GM19467 (cell line): Measurements from ENCODE around the gene PPP1R15A.
"Not testable (repeated sequence)": the region's sequence is repeated elsewhere in the genome, so short reads cannot be mapped to it uniquely, and the experiment has no call there.

Experiments
- ATAC-seq: cut with Tn5 transposase; IDR thresholded peaks from one replicate; pipeline ENCODE4 v1.9.1; 2021; ENCODE audit warnings: mild to moderate bottlenecking, moderate library complexity; ENCODE audit not compliant: unreplicated experiment

The PPP1R15A gene

DNA sequence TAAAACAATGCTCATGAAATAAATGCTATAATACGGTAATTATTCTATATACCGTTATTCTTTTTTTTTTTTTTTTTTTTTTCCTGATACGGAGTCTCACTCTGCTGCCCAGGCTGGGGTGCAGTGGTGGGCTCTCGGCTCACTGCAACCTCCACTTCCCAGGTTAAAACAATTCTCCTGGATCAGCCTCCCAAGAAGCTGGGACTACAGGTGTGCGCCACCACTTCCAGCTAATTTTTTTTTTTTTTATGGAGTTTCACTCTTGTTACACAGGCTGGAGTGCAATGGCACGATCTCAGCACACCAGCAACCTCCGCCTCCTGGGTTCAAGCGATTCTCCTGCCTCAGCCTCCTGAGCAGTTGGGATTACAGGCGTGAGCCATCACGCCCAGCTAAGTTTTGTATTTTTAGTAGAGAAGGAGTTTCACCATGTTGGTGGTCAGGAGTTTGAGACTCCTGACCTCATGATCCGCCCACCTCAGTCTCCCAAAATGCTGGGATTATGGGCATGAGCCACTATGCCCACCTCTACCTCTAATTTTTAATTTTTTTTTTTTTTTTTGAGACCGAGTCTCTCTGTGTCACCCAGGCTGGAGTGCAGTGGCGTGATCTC, 6.9 kb downstream of the PPP1R15A start:
- ATAC-seq = no peak

DNA sequence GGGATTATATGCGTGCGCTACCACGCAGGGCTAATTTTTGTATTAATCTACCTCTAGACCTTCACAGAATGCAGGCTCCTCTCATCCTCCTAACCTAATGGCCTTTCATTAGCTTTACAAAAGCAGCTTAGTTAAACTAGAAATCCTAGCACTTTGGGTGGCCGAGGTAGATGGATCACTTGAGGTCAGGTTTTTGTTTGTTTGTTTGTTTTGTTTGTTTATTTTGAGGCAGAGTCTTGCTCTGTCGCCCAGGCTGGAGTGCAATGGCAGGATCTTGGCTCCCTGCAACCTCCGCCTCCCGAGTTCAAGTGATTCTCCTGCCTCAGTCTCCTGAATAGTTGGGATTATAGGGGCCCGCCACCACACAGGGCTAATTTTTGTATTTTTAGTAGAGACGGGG, 7.5 kb downstream of the PPP1R15A start:
- ATAC-seq = not testable (repeated sequence)

DNA sequence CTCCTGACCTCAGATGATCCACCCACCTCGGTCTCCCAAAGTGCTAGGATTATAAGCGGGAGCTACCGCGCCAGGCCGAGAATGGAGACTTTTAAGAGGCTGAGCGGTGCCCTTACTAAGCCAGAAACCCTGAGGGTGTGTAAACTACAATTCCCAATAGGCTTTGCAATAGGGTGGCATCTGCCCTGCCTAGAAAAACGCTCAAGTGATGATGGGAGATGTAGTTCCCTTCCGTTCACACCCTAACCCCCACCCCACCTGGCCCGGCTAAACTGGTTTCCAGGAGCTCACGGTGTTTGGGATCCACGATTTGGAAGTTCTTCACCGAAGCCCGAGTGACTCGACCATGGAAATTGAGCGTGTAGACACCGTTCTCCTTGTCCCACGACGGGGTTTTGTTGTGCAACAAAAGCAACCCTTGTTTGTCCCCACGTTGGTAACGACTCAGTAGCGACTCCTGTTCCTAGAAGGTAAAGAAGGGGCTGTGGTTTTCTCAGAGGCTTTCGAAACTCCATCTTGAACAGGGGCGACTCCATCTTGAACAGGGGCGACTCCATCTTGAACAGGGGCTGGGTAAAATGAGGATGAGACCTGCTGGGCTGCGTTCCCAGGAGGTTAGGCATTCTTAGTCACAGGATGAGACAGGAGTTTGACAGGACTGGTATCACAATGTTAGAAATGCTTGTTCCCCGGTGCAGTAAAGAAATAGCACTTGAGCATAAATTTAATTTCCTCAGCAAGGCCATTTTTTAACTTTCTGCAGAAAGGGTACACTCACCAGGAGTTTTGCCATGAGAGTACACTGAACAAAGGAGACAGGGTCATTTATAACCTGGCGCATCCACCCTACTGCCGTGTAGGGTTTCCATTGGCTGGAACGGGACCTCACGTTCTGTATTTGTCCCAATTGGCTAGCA, 9.8 kb downstream of the PPP1R15A start:
- no peak for ATAC-seq

DNA sequence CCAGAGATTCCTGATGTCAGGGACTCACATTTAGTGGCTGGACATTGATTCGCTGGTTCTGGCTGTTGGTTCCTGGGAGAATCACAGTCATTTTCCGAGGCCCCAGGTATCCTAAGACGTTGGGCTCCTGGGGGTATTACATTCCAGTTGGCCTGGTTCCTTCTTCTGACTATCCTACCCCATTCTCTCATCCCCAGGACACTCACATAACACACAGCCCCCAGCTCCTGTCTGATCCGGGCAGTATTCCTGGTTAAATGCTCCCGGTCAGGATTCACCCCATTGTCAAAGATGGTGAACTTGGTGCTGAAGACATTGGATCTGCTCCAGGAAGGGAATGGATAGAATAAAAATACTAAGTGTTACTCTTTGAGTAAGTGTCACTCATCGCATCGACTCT, 11.5 kb downstream of the PPP1R15A start:
- ATAC-seq = no peak

DNA sequence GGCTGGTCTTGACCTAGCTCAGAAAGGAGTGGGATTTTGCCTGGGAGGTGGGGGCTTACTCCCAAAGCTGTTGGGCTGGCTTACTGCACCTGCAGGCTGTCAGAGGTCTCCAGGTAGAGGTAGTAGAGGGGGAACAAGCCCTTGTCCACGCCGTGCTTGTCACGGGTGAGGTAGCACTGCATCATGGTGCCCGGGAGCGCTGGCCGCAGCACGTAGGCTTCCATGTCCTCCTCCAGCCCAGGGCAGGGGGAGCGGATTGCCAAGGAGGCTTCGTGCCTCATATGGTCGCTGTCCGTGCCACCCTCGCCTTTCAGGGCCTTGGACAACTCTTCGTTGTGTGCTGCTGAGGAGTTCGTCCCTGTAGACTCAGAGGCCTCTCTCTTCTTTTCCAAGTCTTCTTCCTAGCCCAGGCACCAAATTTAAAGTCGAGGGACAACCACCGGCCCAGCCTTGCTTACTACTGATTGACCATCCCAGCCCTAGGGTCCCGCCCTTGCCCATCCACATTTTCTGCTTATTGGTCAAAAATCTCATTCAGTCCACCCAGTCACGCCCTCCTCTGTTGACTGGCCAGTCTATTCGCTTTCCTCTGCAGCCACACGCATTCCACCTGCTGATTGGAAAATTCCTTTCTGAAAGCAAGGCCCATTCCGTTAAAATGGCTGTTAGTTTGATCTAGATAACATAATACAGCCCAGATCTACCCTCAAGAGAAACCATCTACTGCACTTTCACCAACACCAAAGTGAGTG, 15.8 kb downstream of the PPP1R15A start:
- ATAC-seq = no peak

DNA sequence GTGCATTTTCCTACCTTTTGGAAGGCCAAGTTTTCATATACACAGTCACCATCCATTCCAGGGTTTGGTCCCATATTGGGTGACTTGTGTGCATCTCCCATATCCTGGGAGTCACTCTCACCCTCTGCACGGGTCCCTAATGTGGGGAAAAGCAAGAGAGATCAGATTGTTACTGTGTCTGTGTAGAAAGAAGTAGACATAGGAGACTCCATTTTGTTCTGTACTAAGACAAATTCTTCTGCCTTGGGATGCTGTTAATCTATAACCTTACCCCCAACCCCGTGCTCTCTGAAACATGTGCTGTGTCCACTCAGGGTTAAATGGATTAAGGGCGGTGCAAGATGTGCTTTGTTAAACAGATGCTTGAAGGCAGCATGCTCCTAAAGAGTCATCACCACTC, 17.3 kb downstream of the PPP1R15A start:
- ATAC-seq = not testable (repeated sequence)

DNA sequence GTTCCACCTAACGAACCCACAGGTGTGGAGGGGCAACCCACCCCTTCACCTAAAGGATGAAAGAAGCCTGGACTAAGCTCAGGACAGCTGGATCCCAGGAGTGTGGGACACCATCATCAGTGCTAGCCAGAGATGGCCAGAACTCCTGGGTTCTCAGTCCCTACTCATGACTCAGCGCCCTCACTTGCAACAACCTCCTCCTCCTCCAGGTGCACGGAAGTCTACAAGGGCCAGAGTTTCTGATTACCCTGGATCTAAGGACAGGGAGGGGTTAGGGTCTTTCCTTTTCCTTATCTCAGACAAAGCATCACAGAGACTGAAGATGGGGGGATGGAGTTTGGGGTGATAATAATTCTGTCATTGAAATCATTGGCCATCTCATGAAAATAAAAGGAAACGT, 18.3 kb downstream of the PPP1R15A start:
- ATAC-seq = no peak

DNA sequence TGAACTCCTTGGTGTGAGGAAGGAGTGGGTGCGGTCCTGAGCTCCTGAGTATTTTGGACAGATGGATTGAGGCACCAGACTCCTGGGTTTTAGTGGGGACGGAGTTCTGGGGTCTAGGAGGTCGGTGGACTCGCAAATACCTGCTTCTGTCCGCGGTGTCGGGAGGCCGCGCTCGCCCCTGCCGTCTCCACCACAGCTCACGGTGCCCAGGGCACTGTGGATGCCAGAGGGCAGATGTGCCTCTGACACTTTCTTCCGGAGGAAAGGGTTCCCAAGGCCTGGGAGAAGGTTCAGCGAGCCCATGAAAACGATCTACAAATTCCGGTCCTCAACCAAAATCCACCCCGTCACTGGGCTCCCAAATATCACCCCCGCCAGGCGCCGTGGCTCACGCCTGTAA, 23.0 kb downstream of the PPP1R15A start:
- no peak for ATAC-seq

DNA sequence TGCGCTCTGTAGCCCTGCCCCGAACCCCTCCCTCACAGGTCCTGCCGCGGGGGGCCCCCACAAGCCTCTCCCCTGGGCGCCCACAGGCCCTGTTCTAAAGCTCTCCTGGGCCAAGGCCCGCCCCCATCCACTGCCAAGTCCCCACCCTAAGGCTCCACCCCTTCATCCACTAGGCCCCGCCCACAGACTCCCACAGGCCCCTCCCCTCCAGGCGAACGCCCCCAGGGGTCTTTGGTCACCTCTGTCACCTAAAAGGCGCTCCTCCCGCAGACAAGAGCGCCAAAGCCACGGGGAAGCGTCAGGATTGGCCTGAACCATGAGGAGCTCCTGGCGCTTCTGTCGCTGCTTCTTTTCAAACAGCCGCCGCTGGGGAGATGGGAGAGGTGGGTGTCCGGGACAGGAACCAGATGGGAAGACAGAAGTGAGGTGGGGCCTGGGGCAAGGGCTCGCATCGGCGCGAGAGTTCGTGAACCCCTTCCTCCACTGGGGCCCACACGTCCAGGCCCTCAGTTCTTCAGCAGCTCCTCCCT, 24.0 kb downstream of the PPP1R15A start:
- no peak for ATAC-seq

DNA sequence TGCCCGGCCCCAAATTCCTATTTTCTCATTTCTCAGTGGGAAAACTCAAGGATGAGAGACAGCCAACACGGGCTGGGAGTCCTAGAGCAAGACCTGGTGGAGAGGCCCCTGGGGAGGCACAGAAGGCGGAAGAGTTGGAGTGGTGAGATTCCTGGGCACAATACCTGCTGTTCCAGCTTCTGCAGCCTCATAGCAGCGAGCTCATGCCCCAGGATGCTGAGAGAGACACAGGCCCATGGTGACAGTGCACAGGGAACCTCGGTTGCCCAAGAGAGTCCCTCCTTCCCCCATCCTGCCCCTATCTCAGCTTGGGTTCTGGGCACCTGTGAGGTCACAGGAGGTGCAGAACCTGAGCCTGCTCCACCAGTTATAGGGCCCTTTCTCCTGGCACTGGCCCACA, 25.0 kb downstream of the PPP1R15A start:
- no peak for ATAC-seq

DNA sequence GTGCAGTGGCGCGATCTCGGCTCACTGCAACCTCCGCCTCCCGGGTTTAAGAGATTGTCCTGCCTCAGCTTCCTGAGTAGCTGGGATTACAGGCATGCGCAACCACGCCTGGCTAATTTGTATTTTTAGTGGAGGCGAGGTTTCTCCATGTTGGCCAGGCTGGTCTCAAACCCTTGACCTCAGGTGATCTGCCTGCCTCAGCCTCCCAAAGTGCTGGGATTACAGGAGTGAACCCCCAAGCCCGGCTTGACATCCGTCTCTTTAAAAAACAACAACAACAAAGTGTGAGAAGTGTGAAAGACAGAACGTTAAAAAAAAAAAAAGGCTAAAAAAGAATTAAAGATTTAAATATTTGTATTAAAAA, 27.1 kb downstream of the PPP1R15A start:
- ATAC-seq = not testable (repeated sequence)

DNA sequence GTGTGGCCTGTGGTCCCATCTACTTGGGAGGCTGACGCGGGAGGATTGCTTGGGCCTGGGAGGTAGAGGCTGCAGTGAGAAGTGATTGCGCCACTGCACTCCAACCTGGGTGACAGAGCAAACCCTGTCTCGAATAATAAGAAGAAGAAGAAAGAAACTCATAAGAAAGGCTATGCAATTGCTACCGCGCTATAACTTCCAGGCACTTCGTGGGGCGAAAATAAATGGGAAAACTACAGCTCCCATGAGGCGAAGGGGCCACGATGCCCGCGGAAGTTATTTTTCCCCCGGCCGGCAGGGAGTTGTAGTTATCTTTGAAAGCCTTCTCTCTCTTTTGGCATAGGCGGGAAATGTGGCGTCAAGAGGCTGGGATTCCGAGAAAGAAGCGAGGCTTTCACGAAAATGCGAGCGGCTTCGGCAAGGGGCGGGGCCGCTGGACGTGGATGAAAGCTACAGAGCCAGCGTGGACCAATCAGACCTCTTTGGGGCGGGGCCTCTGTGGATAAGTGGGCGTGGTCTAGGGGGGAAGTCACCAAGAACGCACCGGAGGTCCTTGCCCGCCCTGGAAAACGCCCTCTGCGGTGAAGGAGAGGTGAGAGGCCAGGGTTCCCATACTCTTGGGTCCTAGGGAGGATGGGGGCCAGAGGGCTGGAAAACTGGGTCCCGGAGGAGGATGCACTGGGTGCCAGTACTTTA, 27.7 kb downstream of the PPP1R15A start, which contains the start of gene NUCB1:
Gene NUCB1 (plus strand): TSS at position 532 of the 696 bp plus-strand sequence. CDS start 485 bp downstream, outside the sequence.
- ATAC-seq = peak; percentile 71

DNA sequence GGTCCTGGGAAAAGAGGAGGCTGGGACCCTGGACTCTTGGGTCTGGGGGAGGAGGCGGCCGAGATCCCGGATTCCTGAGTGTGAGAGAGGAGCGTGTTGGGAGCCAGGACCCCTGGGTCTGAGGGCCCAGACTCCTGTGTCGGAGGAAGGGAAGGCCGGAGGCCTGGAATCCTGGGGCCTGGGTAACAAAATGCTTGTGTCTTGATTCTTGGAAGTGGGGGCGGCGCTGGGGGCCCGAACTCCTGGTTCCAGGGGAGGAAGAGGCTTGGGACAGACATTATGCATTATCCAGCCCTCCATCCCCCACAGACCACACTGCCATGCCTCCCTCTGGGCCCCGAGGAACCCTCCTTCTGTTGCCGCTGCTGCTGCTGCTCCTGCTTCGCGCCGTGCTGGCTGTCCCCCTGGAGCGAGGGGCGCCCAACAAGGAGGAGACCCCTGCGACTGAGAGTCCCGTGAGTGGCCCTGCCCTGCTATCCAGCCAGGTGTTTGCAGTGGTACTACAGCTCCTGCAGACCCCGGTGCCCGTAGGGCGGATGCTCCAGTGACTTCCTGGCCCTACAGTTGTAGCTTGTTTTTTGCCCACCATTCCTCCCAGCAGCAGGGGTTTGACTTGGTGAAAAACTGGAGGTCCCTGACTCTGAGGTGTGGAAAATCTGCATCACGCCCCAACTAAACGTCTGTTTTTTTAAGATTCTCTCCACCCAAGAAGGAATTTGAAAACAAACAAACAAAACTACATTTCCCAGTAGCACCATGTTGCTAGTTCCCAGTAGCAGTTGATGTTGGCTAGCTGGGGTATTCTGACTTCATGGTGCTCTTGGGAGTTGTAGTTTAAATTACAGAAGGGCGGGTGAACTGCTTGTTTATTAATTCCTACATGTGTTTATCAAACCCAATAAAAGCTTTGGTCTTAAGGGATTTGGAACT, 28.5 kb downstream of the PPP1R15A start:
- ATAC-seq = no peak

DNA sequence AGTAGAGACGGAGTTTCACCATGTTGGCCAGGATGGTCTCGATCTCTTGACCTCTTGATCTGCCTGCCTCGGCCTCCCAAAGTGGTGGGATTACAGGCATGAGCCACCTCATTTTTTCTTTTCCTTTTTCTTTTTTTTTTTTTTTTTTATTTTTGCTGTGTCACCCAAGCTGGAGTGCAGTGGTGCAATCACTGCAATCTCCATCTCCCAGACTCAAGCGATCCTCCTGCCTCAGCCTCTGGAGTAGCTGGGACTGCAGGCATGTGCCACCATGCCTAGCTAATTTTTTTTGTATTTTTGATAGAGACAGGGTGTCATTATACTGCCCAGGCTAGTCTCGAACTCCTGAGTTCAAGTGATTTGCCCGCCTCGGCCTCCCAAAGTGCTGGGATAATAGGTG, 30.1 kb downstream of the PPP1R15A start:
- ATAC-seq = not testable (repeated sequence)

DNA sequence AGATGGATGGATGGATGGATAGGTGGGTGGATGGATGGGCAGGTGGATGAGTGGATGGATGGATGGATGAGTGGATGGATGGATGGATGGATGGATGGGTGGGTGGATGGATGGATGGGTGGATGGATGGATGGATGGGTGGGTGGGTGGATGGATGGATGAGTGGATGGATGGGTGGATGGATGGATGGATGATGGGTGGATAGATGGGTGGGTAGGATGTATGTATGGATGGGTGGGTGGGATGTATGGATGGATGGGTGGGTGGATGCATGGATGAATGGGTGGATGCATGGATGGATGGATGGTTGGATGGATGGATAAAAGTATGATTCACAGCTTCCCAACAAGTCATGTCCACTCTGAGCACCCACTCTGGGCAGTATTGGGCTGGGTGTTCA, 31.6 kb downstream of the PPP1R15A start:
- ATAC-seq = not testable (repeated sequence)

DNA sequence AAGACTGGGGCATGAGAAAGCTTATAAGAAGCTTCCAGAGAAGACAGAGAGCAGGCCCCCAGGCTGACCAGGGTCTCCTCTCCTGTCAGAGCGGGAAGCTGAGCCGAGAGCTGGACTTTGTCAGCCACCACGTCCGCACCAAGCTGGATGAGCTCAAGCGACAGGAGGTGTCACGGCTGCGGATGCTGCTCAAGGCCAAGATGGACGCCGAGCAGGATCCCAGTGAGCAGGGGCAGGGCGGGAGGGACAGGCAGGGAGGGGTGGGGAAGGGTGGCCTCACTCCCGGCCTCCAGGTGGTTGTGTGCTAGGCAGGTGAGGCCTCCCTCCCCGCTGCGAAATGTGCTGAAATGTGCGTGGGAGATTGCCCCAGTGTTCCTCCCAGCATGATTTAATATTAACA, 33.4 kb downstream of the PPP1R15A start:
- no peak for ATAC-seq

DNA sequence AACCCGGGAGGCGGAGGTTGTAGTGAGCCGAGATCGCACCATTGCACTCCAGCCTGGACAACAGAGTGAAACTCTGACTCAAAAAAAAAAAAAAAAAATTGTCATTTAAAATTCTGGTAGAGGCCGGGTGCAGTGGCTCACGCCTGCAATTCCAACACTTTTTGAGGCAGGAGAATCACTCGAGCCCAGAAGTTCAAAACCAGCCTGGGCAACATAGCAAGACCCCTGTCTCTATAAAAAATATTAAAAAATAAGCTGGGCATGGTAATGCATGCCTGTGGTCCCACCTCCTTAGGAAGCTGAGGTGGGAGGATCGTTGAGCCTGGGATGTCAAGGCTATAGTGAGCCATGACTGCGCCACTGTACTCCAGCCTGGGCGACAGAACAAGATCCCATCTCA, 34.1 kb downstream of the PPP1R15A start:
- no peak for ATAC-seq

DNA sequence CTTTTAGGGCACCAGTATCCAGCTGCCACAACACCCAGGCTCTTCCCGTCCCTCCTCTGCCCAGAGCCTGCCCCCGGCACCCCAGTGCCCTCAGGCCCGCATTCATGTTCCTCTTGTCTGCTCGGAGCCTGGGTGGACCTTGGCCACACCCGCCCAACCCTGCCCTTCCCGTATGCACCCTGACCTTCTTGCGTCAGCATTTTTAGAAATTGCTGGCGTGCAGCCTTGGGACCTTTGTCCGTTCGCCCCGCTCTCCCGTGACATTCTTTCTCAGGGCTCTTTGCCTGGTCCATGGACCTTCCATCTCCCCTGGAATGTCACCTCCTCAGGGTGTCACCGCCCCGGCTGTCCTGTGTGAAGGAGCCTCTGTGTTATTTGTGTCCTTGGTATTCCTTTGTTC, 35.5 kb downstream of the PPP1R15A start:
- no peak for ATAC-seq

DNA sequence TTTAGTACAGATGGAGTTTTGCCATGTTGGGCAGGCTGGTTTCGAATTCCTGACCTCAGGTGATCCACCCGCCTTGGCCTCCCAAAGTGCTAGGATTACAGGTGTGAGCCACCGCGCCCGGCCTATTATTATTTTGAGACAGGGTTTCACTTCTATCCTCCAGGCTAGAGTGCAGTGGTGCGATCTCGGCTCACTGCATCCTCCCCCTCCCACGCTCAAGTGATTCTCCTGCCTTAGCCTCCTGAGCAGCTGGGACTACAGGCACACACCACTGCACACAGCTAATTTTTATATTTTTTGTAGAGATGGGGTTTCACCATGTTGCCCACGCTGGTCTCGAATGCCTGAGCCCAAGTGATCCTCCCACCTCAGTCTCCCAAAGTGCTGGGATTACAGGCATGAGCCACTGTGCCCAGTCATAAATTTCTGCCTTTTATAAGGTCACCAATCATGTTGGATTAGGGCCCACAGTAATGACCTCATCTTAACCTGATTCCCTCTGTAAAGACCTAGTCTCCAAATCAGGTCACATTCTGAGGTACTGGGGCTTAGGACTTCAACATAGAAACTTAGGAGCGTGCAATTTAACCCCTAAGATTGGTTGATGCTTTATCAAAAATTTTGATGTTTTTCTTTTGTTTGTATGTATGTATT, 37.3 kb downstream of the PPP1R15A start:
- ATAC-seq = not testable (repeated sequence)
